Heart right ventricle (tissue), 16 donors: ENCODE measurements around the gene AMFR. TPM values are rescaled to one million over a fixed set of nuclear protein-coding genes. Genes with fewer than 3 reads are reported as not detected.
"Not testable (repeated sequence)": the region's sequence is repeated elsewhere in the genome, so short reads cannot be mapped to it uniquely, and the experiment has no call there.

Experiments used
- ATAC-seq, 8 donors: fragments of 200-7000 bp; cut with Tn5 transposase; one replicate each; pipeline ENCODE4 v1.9.1; 2020; ENCODE audit warnings: mild to moderate bottlenecking in 8 of 8, moderate library complexity in 8 of 8, moderate number of reproducible peaks in 1 of 8
- DNase-seq, 2 donors: peaks; one replicate each; pipeline ENCODE4 v3.0.0-alpha.2; 2020
- H3K27ac ChIP-seq, 10 donors: fragments of 200-600 bp; sonication (generic) in 2 of 10; one replicate each; pipeline versions ENCODE4 v1.5.0 to v1.8.0; 2020 to 2022; ENCODE audit warnings: mild to moderate bottlenecking in 3 of 10
- H3K27me3 ChIP-seq, 7 donors: fragments of 200-600 bp; one replicate each; pipeline ENCODE4 v1.8.0; 2021 to 2022; ENCODE audit warnings: mild to moderate bottlenecking in 2 of 7
- H3K36me3 ChIP-seq, 9 donors: fragments of 200-600 bp; sonication (generic) in 1 of 9; one replicate each; pipeline versions ENCODE4 v1.5.0 to v1.8.0; 2020 to 2022; ENCODE audit warnings: mild to moderate bottlenecking in 2 of 9
- H3K4me1 ChIP-seq, 9 donors: fragments of 200-600 bp; sonication (generic) in 1 of 9; one replicate each; pipeline versions ENCODE4 v1.5.0 to v1.8.0; 2020 to 2022; ENCODE audit warnings: mild to moderate bottlenecking in 4 of 9
- H3K4me3 ChIP-seq, 10 donors: fragments of 200-600 bp; sonication (generic) in 2 of 10; one replicate each; pipeline versions ENCODE4 v1.5.0 to v1.8.0; 2020 to 2022; ENCODE audit warnings: mild to moderate bottlenecking in 7 of 10, moderate library complexity in 2 of 10
- H3K9me3 ChIP-seq, 11 donors: fragments of 200-600 bp in 10 of 11; sonication (generic) in 2 of 11; one replicate each; pipeline versions ENCODE4 v1.5.0 to v1.8.0; 2013 to 2022; ENCODE audit warnings: mild to moderate bottlenecking in 2 of 11, control low read depth in 1 of 11, moderate library complexity in 1 of 11
- CTCF ChIP-seq, 9 donors: fragments of 200-600 bp; sonication (generic) in 2 of 9; IDR thresholded peaks; one replicate each; pipeline versions ENCODE4 v1.5.0 to v1.8.0; 2021 to 2022; ENCODE audit warnings: antibody characterized with exemption in 9 of 9, mild to moderate bottlenecking in 5 of 9, moderate library complexity in 1 of 9
- WGBS, 2 donors: extraction: QIAGEN DNeasy Blood & Tissue Kit; methylation state at CpG; one replicate each; pipeline ENCODE4 v1.1.7; 2013; ENCODE audit warnings: inconsistent platforms in 1 of 2; 5-methylcytosine and 5-hydroxymethylcytosine counted together
- intact Hi-C, 10 donors: fragments of 100-400 bp; cut with DNase I; formaldehyde crosslinking; loops; one replicate each; pipeline versions ENCODE4 v1.11.1 to v1.14.2; 2022
- polyA plus RNA-seq, 2 donors: library from polyadenylated mRNA; stranded (reverse); fragments of 200-250 nt; gene quantifications; one replicate each; pipeline ENCODE4 v1.2.3, GENCODE V29; 2013
- total RNA-seq, 10 donors: library from RNA; stranded (reverse); fragmentation: NEBNext Ultra II Directional in 3 of 10; extraction: Animal tissue kit (Norgen Biotek cat#: 25700) in 3 of 10; gene quantifications; one replicate each; pipeline versions ENCODE4 v1.2.1 to v1.2.4, GENCODE V29; 2021 to 2023
- donor health status: Arrhythmogenic right ventricular cardiomyopathy.
- donor health status: ischemic (EF 13 %, LVEDD 7.1; RV severe dilation, severe dysfunction).
- donor health status: healthy with polysubstance abuse.
- donor health status: DM: no; HTN: yes; CAD: no.
- donor health status: DM: no; HTN: no; CAD: no.
- donor health status: ischemic (EF 25% LVEDD 6.9; RV normal size, moderate dysfunction).
- donor health status: ischemic (EF 25% LVEDD 5.7; RV mildly dilated, moderate dysfunction).
- donor health status: healthy.
- donor health status: DM: yes; HTN: yes; CAD: no.
- donor health status: Ischemic cardiomyopathy.
- donor health status: ischemic (EF 35%, LVEDD 5.7; RV mildly dilated, moderate dysfunction).
- donor health status: nonischemic (EF 11% LVEDD 7.7; RV severe dilation, severe dysfunction).
- donor health status: DM: yes; HTN: yes; CAD: no.
- donor health status: PGD.
- donor health status: ischemic (EF 29% LVEDD 5.4; RV normal size, mild dysfunction).
- donor health status: nonischemic (EF 23%, LVEDD 6.1; RV moderate dilation, normal function).

Gene AMFR
- total and polyA plus RNA-seq, 12 donors = 18.1 to 87.9 (median 65.9) TPM

- intact Hi-C loops = no loop called here
- Histone ChIP-seq H3K4me3 (no peak overlapping the region), H3K27ac (no peak overlapping the region), H3K36me3 (peaks cover 0 to 84% (median 45%) of the 10 kb centered on the region in 9 donors), H3K4me1 (peaks cover 0 to 10% (median 0%) of the 10 kb centered on the region in 9 donors), H3K9me3 (no peaks in the 10 kb centered on the region), H3K27me3 (no peaks in the 10 kb centered on the region)
- WGBS, 2 donors = 90 to 92% methylated on average over 5 of the region's 5 CpGs
- DNase-seq = no peak
- peak in 1 of 8 donors; percentile 14 for ATAC-seq
- TF ChIP-seq CTCF (IDR thresholded peaks at IDR 0.05) = no peak
Measured at GRCh38 chr16:56401482-56401881, 23.9 kb downstream of the AMFR start.

GRCh38 chr16:56400458-56400857 is 24.9 kb downstream of the AMFR start:
- intact Hi-C loops = no loop called here
- TF ChIP-seq CTCF (IDR thresholded peaks at IDR 0.05) = no peak
- H3K4me3 ChIP-seq = no peak overlapping the region
- H3K9me3 ChIP-seq = peaks cover 0 to 5% (median 0%) of the 10 kb centered on the region in 11 donors
- peaks cover 0 to 79% (median 45%) of the 10 kb centered on the region in 9 donors for H3K36me3 ChIP-seq
- H3K27ac ChIP-seq = no peak overlapping the region
- no peak for ATAC-seq
- peaks cover 0 to 10% (median 0%) of the 10 kb centered on the region in 9 donors for H3K4me1 ChIP-seq
- 83 to 84% methylated on average over 5 of the region's 5 CpGs for WGBS, 2 donors
- H3K27me3 ChIP-seq = no peaks in the 10 kb centered on the region
- no peak for DNase-seq

- Histone ChIP-seq H3K9me3 (peaks cover 0 to 5% (median 0%) of the 10 kb centered on the region in 11 donors), H3K27ac (no peak overlapping the region), H3K4me3 (no peak overlapping the region), H3K36me3 (peaks cover 0 to 73% (median 41%) of the 10 kb centered on the region in 9 donors), H3K4me1 (peaks cover 0 to 10% (median 0%) of the 10 kb centered on the region in 9 donors), H3K27me3 (no peaks in the 10 kb centered on the region)
- intact Hi-C loops = no loop called here
- ATAC-seq (no peak), DNase-seq (no peak)
- 93% methylated on average over 2 of the region's 2 CpGs for WGBS, 2 donors
- TF ChIP-seq CTCF (IDR thresholded peaks at IDR 0.05) = no peak
Measured at GRCh38 chr16:56399486-56399885, 25.9 kb downstream of the AMFR start.

- Histone ChIP-seq H3K4me1 (peaks cover 0 to 10% (median 0%) of the 10 kb centered on the region in 9 donors), H3K27ac (no peak overlapping the region), H3K36me3 (peaks cover 0 to 71% (median 39%) of the 10 kb centered on the region in 9 donors), H3K27me3 (no peaks in the 10 kb centered on the region), H3K4me3 (no peak overlapping the region), H3K9me3 (peaks cover 0 to 5% (median 0%) of the 10 kb centered on the region in 11 donors)
- DNase-seq (no peak), ATAC-seq (no peak)
- 31 to 45% methylated on average over 2 of the region's 2 CpGs for WGBS, 2 donors
- TF ChIP-seq CTCF (IDR thresholded peaks at IDR 0.05) = no peak
- intact Hi-C loops = no loop called here
Measured at GRCh38 chr16:56399047-56399446, 26.3 kb downstream of the AMFR start.

- DNase-seq, ATAC-seq, intact Hi-C loops, H3K27ac ChIP-seq, H3K4me3 ChIP-seq, H3K9me3 ChIP-seq, H3K27me3 ChIP-seq: not testable (repeated sequence)
- 79 to 94% methylated on average over 3 of the region's 3 CpGs for WGBS, 2 donors
- Histone ChIP-seq H3K4me1 (peaks cover 0 to 10% (median 0%) of the 10 kb centered on the region in 9 donors), H3K36me3 (peaks cover 0 to 68% (median 24%) of the 10 kb centered on the region in 9 donors)
Measured at GRCh38 chr16:56396724-56397123, 28.6 kb downstream of the AMFR start.
